ENCODE measurements around the gene PIPOX. TPM values are rescaled to one million over a fixed set of nuclear protein-coding genes. Genes with fewer than 3 reads are reported as not detected.

PIPOX gene
- total and polyA plus RNA-seq, 3 donors from 2014 or later: 3.9 to 6.8 (median 5.9) TPM

DNA sequence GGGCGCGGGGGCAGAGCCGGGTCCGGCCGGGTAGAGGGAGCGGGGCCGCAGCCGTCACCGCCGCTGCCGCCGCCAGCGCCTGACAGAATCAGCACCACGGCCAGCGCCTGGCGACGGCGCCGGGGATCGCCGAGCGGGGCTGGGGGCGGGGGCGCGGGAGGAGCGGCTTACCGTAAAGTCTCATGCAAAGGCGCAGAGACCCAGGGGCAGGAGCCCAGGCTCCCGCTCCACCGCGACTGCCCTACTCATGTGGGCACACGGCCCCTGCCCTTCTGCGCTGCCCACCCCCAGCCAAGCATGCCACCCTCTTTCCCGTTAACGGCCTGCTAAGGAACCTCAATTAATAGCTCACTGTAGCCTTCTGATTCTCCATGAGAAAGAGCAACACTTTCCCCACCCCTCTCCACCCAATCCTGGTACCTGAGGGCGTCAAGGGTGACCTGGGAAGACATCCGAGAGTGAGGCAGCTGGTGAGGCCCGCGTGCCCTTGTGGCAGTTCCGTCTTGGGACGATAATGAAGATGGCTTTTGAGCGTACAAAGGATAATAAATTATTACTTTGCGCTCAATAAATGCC, 36.9 kb upstream of the PIPOX start, which contains the start of gene SEZ6:
Gene SEZ6 (minus strand): TSS at position 98 of the 576 bp plus-strand sequence. CDS start 164 bp downstream, outside the sequence.
- DNase-seq: peak; percentile 85
- no peak within 1 kb of the TSS for H3K27ac ChIP-seq
- peak within 1 kb of the TSS in 1 of 2 donors; percentile 24 for H3K4me3 ChIP-seq
- H3K27me3 ChIP-seq: no peaks in the 10 kb centered on the region
- no peaks in the 10 kb centered on the region for H3K36me3 ChIP-seq (ENCODE audit: low read depth, missing control alignments)
- TF ChIP-seq, protein P1, sequence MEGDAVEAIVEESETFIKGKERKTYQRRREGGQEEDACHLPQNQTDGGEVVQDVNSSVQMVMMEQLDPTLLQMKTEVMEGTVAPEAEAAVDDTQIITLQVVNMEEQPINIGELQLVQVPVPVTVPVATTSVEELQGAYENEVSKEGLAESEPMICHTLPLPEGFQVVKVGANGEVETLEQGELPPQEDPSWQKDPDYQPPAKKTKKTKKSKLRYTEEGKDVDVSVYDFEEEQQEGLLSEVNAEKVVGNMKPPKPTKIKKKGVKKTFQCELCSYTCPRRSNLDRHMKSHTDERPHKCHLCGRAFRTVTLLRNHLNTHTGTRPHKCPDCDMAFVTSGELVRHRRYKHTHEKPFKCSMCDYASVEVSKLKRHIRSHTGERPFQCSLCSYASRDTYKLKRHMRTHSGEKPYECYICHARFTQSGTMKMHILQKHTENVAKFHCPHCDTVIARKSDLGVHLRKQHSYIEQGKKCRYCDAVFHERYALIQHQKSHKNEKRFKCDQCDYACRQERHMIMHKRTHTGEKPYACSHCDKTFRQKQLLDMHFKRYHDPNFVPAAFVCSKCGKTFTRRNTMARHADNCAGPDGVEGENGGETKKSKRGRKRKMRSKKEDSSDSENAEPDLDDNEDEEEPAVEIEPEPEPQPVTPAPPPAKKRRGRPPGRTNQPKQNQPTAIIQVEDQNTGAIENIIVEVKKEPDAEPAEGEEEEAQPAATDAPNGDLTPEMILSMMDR (IDR thresholded peaks at IDR 0.05): peak in 1 of 3 experiments; percentile 27
- no peak for TF ChIP-seq POLR2A (IDR thresholded peaks at IDR 0.05)
- H3K4me1 ChIP-seq: peaks cover 3% of the 10 kb centered on the region
- 3 to 5% methylated on average over 20 to 23 of the region's 43 CpGs for WGBS, 2 donors
- intact Hi-C loops (cut with DNase I; ENCODE audit: low total_unique reads): no loop called here
- no peaks in the 10 kb centered on the region for H3K9me3 ChIP-seq

DNA sequence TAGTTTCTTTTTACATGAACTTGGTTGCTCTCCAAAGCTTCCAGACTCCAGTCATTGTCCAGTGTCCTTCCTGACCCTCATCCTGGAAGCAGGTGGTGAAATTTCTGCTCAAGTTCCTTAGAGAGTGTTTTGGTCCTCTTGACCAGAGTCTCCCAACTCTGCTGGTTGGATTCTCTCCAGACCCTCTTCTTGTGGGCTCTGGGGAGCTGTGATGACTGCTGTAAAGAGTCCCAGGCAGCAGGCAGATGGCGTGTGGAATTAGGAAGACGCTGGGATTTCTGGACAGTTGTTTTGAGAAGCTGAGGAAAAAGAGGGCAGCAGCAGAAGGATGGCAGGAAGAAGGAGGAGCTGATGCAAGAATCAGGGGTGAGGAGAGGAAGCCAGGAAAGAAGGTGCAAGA, 35.5 kb upstream of the PIPOX start:
- TF ChIP-seq, protein P1 (IDR thresholded peaks at IDR 0.05): no peak
- no peak for TF ChIP-seq POLR2A (IDR thresholded peaks at IDR 0.05)
- WGBS, 2 donors: 53 to 60% methylated on average over 2 of the region's 2 CpGs
- H3K27ac ChIP-seq: no peak overlapping the region
- H3K9me3 ChIP-seq: no peaks in the 10 kb centered on the region
- peaks cover 3% of the 10 kb centered on the region for H3K4me1 ChIP-seq
- no peaks in the 10 kb centered on the region for H3K27me3 ChIP-seq
- H3K36me3 ChIP-seq (ENCODE audit: low read depth, missing control alignments): no peaks in the 10 kb centered on the region
- no peak for DNase-seq
- H3K4me3 ChIP-seq: no peak overlapping the region
- intact Hi-C loops (cut with DNase I; ENCODE audit: low total_unique reads): no loop called here

DNA sequence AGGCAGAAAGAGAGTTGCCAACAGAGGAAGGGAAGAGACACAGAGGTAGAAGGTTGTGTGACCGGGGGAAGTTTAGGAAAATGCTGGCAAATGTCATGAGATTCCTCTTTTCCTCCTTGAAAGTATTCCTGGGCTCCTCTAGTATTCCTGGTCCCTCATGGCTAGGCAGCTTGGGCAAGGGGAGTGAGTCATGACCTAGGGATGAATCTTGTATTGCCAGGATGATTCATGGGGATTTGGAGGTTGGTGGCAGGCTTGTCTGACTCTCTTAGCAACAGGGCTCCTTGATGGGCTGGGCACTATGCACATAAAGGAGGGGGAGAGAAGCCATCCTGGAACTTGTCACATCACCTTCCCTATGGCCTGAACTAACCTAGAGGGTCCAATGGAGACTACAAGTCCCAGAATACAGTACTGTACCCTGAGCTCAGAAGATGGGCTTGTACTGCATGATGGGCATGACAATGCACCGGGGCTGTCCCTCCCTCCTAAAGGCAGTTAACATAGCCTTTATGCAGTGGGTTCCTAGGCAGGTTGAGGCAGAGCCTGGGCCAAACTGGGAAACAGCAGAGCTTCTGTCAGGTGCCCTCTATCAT, 35.0 kb upstream of the PIPOX start:
- no peaks in the 10 kb centered on the region for H3K27me3 ChIP-seq

DNA sequence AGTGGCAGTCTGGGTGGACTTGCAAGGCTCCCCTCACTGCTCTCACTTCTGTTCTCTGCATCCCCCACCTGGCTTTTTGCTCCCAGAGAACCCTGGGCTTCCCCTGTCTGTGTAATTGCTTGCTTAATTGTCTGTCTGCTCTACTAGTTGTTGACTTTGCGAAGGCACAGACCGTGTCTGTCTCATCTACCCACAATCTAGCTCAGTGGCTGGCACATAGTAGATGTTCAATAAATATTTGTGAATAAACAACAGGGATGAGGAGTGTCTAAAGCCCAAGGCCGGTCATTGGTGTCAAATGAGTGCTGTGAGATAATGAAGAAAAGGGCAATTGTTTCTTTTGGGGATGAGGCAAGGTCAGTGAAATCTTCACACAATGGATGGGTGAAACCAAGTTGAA, 34.4 kb upstream of the PIPOX start:
- DNase-seq: no peak
- Histone ChIP-seq H3K4me1 (peaks cover 3% of the 10 kb centered on the region), H3K36me3 (ENCODE audit: low read depth, missing control alignments) (no peaks in the 10 kb centered on the region), H3K27ac (no peak overlapping the region), H3K27me3 (no peaks in the 10 kb centered on the region), H3K9me3 (no peaks in the 10 kb centered on the region), H3K4me3 (no peak overlapping the region)
- no peak for TF ChIP-seq POLR2A (IDR thresholded peaks at IDR 0.05)
- TF ChIP-seq, protein P1 (IDR thresholded peaks at IDR 0.05): no peak
- intact Hi-C loops (cut with DNase I; ENCODE audit: low total_unique reads): no loop called here
- WGBS, 2 donors: 68 to 75% methylated on average over 3 of the region's 3 CpGs

More for the DNA sequence above, 35.0 kb upstream of the PIPOX start:
- Histone ChIP-seq H3K36me3 (ENCODE audit: low read depth, missing control alignments) (no peaks in the 10 kb centered on the region), H3K27ac (no peak overlapping the region), H3K4me3 (no peak overlapping the region), H3K4me1 (peaks cover 3% of the 10 kb centered on the region), H3K9me3 (no peaks in the 10 kb centered on the region)
- TF ChIP-seq POLR2A (IDR thresholded peaks at IDR 0.05): no peak
- TF ChIP-seq, protein P1 (IDR thresholded peaks at IDR 0.05): no peak
- WGBS, 2 donors: 70% methylated on average over 2 of the region's 2 CpGs
- no peak for DNase-seq
- intact Hi-C loops (cut with DNase I; ENCODE audit: low total_unique reads): no loop called here

DNA sequence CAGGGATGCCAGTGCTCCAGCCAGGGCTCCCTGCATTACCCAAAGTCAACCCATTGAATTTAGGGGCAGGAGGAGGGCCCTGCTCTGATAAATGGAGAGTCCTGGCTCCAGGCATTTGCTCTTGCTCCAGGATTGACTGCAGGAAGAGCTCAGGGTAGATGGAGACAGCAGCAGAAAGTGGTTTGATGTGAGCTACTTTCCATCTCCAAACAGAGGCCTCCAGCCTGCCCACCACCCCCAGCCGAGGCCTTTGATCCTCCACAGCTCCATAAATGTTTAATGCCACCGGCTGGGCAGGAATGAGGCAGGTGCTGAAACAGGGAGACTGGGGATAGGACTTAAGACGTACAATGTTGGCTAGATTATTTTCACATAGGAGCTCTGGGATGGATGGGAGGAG, 32.8 kb upstream of the PIPOX start:
- intact Hi-C loops (cut with DNase I; ENCODE audit: low total_unique reads): no loop called here
- Histone ChIP-seq H3K4me1 (peaks cover 3% of the 10 kb centered on the region), H3K27ac (no peak overlapping the region), H3K27me3 (no peaks in the 10 kb centered on the region), H3K9me3 (no peaks in the 10 kb centered on the region), H3K4me3 (no peak overlapping the region), H3K36me3 (ENCODE audit: low read depth, missing control alignments) (no peaks in the 10 kb centered on the region)
- no peak for DNase-seq
- 68 to 77% methylated on average over 3 of the region's 3 CpGs for WGBS, 2 donors
- TF ChIP-seq POLR2A (IDR thresholded peaks at IDR 0.05): no peak
- TF ChIP-seq, protein P1 (IDR thresholded peaks at IDR 0.05): no peak
